H9 (cell line): ENCODE data around the gene REG3G. TPM values are rescaled to one million over a fixed set of nuclear protein-coding genes. Genes with fewer than 3 reads are reported as not detected.

Source experiments
- DNase-seq: peaks from one replicate; pipeline ENCODE4 v3.0.0-alpha.2; 2017
- H2AFZ ChIP-seq: one replicate; pipeline ENCODE4 v1.6.1; 2013; ENCODE audit warnings: mild to moderate bottlenecking, low read length, control low read depth, moderate library complexity
- H2AK5ac ChIP-seq: 2 replicates; pipeline ENCODE4 v1.6.1; 2013; ENCODE audit warnings: low read length, control low read depth, mixed read lengths; ENCODE audit not compliant: insufficient read length
- H2BK120ac ChIP-seq: one replicate; pipeline ENCODE4 v1.6.1; 2013; ENCODE audit warnings: low read depth, mild to moderate bottlenecking, low read length, control low read depth, inconsistent platforms; ENCODE audit not compliant: poor library complexity, severe bottlenecking
- H2BK12ac ChIP-seq: 2 replicates; pipeline ENCODE4 v1.6.1; 2013; ENCODE audit warnings: low read length, control low read depth, mixed read lengths, low read depth; ENCODE audit not compliant: insufficient read length
- H2BK15ac ChIP-seq: 2 replicates; pipeline ENCODE4 v1.6.1; 2013; ENCODE audit warnings: low read depth, low read length, control low read depth
- H2BK20ac ChIP-seq: one replicate; pipeline ENCODE4 v1.6.1; 2013; ENCODE audit warnings: low read depth, mild to moderate bottlenecking, low read length, control low read depth, inconsistent platforms; ENCODE audit not compliant: poor library complexity, severe bottlenecking
- H2BK5ac ChIP-seq: 2 replicates; pipeline ENCODE4 v1.6.1; 2013; ENCODE audit warnings: low read length, control low read depth, mixed read lengths; ENCODE audit not compliant: insufficient read length
- H3K14ac ChIP-seq: 2 replicates; pipeline ENCODE4 v1.6.1; 2013; ENCODE audit warnings: low read length, control low read depth; ENCODE audit not compliant: insufficient read depth
- H3K18ac ChIP-seq: 2 replicates; pipeline ENCODE4 v1.6.1; 2013; ENCODE audit warnings: low read depth, mild to moderate bottlenecking, mixed read lengths, low read length, control low read depth; ENCODE audit not compliant: insufficient read length
- H3K23ac ChIP-seq: 2 replicates; pipeline ENCODE4 v1.6.1; 2013; ENCODE audit warnings: low read length, control low read depth, mixed read lengths, low read depth; ENCODE audit not compliant: insufficient read length
- H3K23me2 ChIP-seq: 2 replicates; pipeline ENCODE4 v1.6.1; 2013; ENCODE audit warnings: low read depth, mild to moderate bottlenecking, mixed read lengths, low read length, control low read depth; ENCODE audit not compliant: insufficient read length, poor library complexity, severe bottlenecking
- H3K27ac ChIP-seq: 2 replicates; pipeline ENCODE4 v1.5.1; 2013; ENCODE audit warnings: low read length, control low read depth, mixed read lengths, low read depth; ENCODE audit not compliant: insufficient read length
- H3K27me3 ChIP-seq: 2 replicates; pipeline ENCODE4 v1.6.1; 2013; ENCODE audit warnings: low read length, control low read depth, inconsistent platforms; ENCODE audit not compliant: insufficient read depth
- H3K4ac ChIP-seq: 2 replicates; pipeline ENCODE4 v1.6.1; 2013; ENCODE audit warnings: low read depth, mild to moderate bottlenecking, control low read depth, inconsistent platforms, low read length, moderate library complexity
- H3K4me1 ChIP-seq: 2 replicates; pipeline ENCODE4 v1.6.1; 2013; ENCODE audit warnings: low read length, control low read depth, inconsistent platforms; ENCODE audit not compliant: insufficient read depth
- H3K4me2 ChIP-seq: 2 replicates; pipeline ENCODE4 v1.6.1; 2013; ENCODE audit warnings: low read length, control low read depth, mixed read lengths; ENCODE audit not compliant: insufficient read length, insufficient read depth
- H3K56ac ChIP-seq: 2 replicates; pipeline ENCODE4 v1.6.1; 2013; ENCODE audit warnings: low read depth, mild to moderate bottlenecking, mixed read lengths, low read length, control low read depth; ENCODE audit not compliant: insufficient read length
- H3K79me1 ChIP-seq: 2 replicates; pipeline ENCODE4 v1.6.1; 2013; ENCODE audit warnings: low read depth, mild to moderate bottlenecking, moderate library complexity, low read length, control low read depth, inconsistent platforms; ENCODE audit not compliant: insufficient read depth, poor library complexity, severe bottlenecking
- H3K79me2 ChIP-seq: 2 replicates; pipeline ENCODE4 v1.6.1; 2013; ENCODE audit warnings: low read length, control low read depth, inconsistent platforms; ENCODE audit not compliant: insufficient read depth
- H3K9ac ChIP-seq: 2 replicates; pipeline ENCODE4 v1.6.1; 2013; ENCODE audit warnings: low read length, control low read depth, mixed read lengths; ENCODE audit not compliant: insufficient read length; ENCODE audit errors: extremely low read depth
- H3K9me3 ChIP-seq: one replicate; pipeline ENCODE4 v1.6.1; 2013; ENCODE audit warnings: low read depth, low read length, inconsistent platforms; ENCODE audit not compliant: control insufficient read depth
- H3T11ph ChIP-seq: one replicate; pipeline ENCODE4 v1.6.1; 2013; ENCODE audit warnings: mild to moderate bottlenecking, low read length, control low read depth, inconsistent platforms
- H4K20me1 ChIP-seq: one replicate; pipeline ENCODE4 v1.6.1; 2013; ENCODE audit not compliant: control insufficient read depth, insufficient read length, insufficient read depth
- H4K5ac ChIP-seq: 2 replicates; pipeline ENCODE4 v1.6.1; 2013; ENCODE audit warnings: low read depth, mild to moderate bottlenecking, mixed read lengths, low read length, control low read depth; ENCODE audit not compliant: insufficient read length
- H4K8ac ChIP-seq: replicated peaks from 2 replicates; pipeline ENCODE4 v1.6.1; 2013; ENCODE audit warnings: low read length, control low read depth, mixed read lengths, low read depth; ENCODE audit not compliant: insufficient read length
- H4K91ac ChIP-seq: 2 replicates; pipeline ENCODE4 v1.6.1; 2013; ENCODE audit warnings: low read depth, mild to moderate bottlenecking, moderate library complexity, mixed read lengths, low read length, control low read depth; ENCODE audit not compliant: insufficient read length
- H3K27ac Mint-ChIP-seq, 3 experiments: 2 replicates in 2 of 3; 3 replicates in 1 of 3; pipeline ENCODE4 v1.8.0; 2020 to 2021; ENCODE audit warnings: mixed read lengths in 3 of 3, mild to moderate bottlenecking in 1 of 3, moderate library complexity in 1 of 3
- H3K27me3 Mint-ChIP-seq: 2 replicates; pipeline ENCODE4 v1.8.0; 2021; ENCODE audit warnings: low read depth, mild to moderate bottlenecking, moderate library complexity, mixed read lengths
- H3K36me3 Mint-ChIP-seq, 3 experiments: 2 replicates in 2 of 3; 3 replicates in 1 of 3; pipeline ENCODE4 v1.8.0; 2020 to 2021; ENCODE audit warnings: low read depth in 3 of 3, mixed read lengths in 3 of 3; ENCODE audit not compliant: insufficient read depth in 1 of 3
- H3K4me1 Mint-ChIP-seq, 2 experiments: 2 replicates each; pipeline ENCODE4 v1.8.0; 2020; ENCODE audit warnings: mixed read lengths in 2 of 2
- H3K4me3 Mint-ChIP-seq, 2 experiments: 2 replicates in 1 of 2; 3 replicates in 1 of 2; pipeline ENCODE4 v1.8.0; 2020 to 2021; ENCODE audit warnings: mild to moderate bottlenecking in 2 of 2, mixed read lengths in 2 of 2, moderate library complexity in 1 of 2
- H3K9me3 Mint-ChIP-seq, 2 experiments: 2 replicates in 1 of 2; 3 replicates in 1 of 2; pipeline ENCODE4 v1.8.0; 2020; ENCODE audit warnings: mild to moderate bottlenecking in 2 of 2, mixed read lengths in 2 of 2, moderate library complexity in 1 of 2
- CTCF ChIP-seq: fragments of 200-600 bp; sonication (generic); conservative IDR thresholded peaks from 3 replicates; pipeline ENCODE4 v1.8.0; 2021; ENCODE audit warnings: antibody characterized with exemption, mild to moderate bottlenecking
- WGBS: extraction: QIAGEN DNeasy Blood & Tissue Kit; methylation state at CpG from one replicate; pipeline ENCODE4 v1.1.7; 2013; ENCODE audit warnings: missing lambda C conversion rate, low lambda C conversion rate, mixed read lengths; ENCODE audit not compliant: insufficient read length; ENCODE audit errors: extremely low coverage; 5-methylcytosine and 5-hydroxymethylcytosine counted together
- total RNA-seq: library from RNA; stranded (reverse); gene quantifications from 2 replicates; pipeline ENCODE4 v1.2.1, GENCODE V29; 2021

The REG3G gene
- total RNA-seq, 1 experiment from 2014 or later: not detected

DNA sequence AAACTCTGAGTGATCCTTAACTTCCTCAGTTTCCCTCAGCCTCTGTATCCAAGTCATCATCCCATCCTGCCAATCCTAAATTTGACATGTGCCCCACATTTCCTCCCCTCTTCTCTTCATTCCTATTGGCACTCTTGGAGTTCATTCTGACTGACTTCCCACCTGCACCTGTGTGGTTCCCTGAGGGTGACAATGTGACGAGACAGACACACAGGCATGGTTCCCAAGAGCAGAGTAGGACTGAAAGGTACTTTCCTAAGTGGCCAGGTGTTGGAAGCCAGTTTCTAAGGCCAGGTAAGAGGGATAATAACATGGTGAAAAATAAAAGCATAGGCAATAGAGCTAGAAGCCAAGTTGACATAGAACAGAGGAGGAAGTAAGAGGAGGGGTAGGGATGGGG is 24.2 kb upstream of the REG3G start:
- H3K4ac ChIP-seq: no peak overlapping the region
- no peak for TF ChIP-seq CTCF
- H3K18ac ChIP-seq: no peak overlapping the region
- H3K4me2 ChIP-seq: no peak overlapping the region
- H3K27me3 Mint-ChIP-seq: peaks cover 19% of the 10 kb centered on the region
- H3K4me1 ChIP-seq: no peaks in the 10 kb centered on the region
- no peak overlapping the region for H2BK5ac ChIP-seq
- H3T11ph ChIP-seq: no peak overlapping the region
- WGBS: no CpG with 5 or more reads among the region's 1 CpG
- DNase-seq: no peak
- no peaks in the 10 kb centered on the region for H3K79me1 ChIP-seq
- no peak overlapping the region for H2BK12ac ChIP-seq
- no peak overlapping the region for H3K9ac ChIP-seq
- no peak overlapping the region for H3K27ac ChIP-seq
- H3K36me3 Mint-ChIP-seq: no peaks in the 10 kb centered on the region
- no peak overlapping the region for H3K27ac Mint-ChIP-seq
- H3K79me2 ChIP-seq: no peaks in the 10 kb centered on the region
- no peak overlapping the region for H2BK20ac ChIP-seq
- no peaks in the 10 kb centered on the region for H3K23me2 ChIP-seq
- no peak overlapping the region for H2BK15ac ChIP-seq
- no peaks in the 10 kb centered on the region for H4K20me1 ChIP-seq
- H4K91ac ChIP-seq: no peak overlapping the region
- no peaks in the 10 kb centered on the region; the same call in 1 of the 2 replicates for H3K27me3 ChIP-seq
- H3K4me1 Mint-ChIP-seq: no peaks in the 10 kb centered on the region; a peak in 1 of 4 replicates
- no peak overlapping the region for H2AK5ac ChIP-seq
- H2AFZ ChIP-seq: no peak overlapping the region
- no peaks in the 10 kb centered on the region for H3K9me3 ChIP-seq
- H4K8ac ChIP-seq: no peak overlapping the region
- H3K4me3 Mint-ChIP-seq: no peak overlapping the region
- no peak overlapping the region for H3K56ac ChIP-seq
- no peak overlapping the region for H4K5ac ChIP-seq
- H3K9me3 Mint-ChIP-seq: no peaks in the 10 kb centered on the region
- H3K14ac ChIP-seq: no peak overlapping the region
- H3K23ac ChIP-seq: no peak overlapping the region
- no peak overlapping the region for H2BK120ac ChIP-seq
